ENCODE measurements around the gene MSMP.

DNA sequence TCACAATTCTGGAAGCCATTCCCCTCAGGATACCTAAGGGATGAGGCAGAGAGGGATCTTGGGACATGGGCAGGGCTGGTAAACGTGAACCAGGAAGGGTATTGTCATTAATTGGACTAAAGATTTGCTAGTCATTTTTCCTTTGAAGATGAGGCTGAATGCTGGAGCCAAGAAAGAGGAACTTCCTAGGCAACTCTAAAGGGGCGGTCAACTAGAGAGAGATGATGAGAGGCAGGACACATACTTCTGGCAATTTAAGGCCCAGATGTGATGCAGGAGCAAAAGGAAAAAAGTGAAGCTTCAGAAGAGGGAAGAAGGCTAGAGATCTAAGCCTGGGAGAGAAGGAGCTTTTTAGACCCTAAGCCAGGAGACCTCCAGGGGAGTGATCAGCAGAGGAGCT is 10.6 kb downstream of the MSMP start:
- no peak for TF ChIP-seq EZH2 (IDR thresholded peaks at IDR 0.05; ENCODE audit: borderline replicate concordance, control insufficient read depth, low read depth, low read length)
- TF ChIP-seq, protein P1, sequence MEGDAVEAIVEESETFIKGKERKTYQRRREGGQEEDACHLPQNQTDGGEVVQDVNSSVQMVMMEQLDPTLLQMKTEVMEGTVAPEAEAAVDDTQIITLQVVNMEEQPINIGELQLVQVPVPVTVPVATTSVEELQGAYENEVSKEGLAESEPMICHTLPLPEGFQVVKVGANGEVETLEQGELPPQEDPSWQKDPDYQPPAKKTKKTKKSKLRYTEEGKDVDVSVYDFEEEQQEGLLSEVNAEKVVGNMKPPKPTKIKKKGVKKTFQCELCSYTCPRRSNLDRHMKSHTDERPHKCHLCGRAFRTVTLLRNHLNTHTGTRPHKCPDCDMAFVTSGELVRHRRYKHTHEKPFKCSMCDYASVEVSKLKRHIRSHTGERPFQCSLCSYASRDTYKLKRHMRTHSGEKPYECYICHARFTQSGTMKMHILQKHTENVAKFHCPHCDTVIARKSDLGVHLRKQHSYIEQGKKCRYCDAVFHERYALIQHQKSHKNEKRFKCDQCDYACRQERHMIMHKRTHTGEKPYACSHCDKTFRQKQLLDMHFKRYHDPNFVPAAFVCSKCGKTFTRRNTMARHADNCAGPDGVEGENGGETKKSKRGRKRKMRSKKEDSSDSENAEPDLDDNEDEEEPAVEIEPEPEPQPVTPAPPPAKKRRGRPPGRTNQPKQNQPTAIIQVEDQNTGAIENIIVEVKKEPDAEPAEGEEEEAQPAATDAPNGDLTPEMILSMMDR (IDR thresholded peaks at IDR 0.05 in 2 of 3, conservative IDR thresholded peaks at IDR 0.05 in 1 of 3; ENCODE audit: control insufficient read depth in 2 of 3, extremely low read depth in 1 of 3, insufficient read depth in 1 of 3, low read depth in 3 of 3, low read length in 3 of 3), result no peak
- no peak for TF ChIP-seq ZNF274 (IDR thresholded peaks at IDR 0.05; ENCODE audit: insufficient read depth, insufficient read length)
- TF ChIP-seq RAD21 (IDR thresholded peaks at IDR 0.05; ENCODE audit: insufficient read depth, low read depth, low read length), result no peak
- no peak for TF ChIP-seq POLR2A (IDR thresholded peaks at IDR 0.05; ENCODE audit: low read depth, low read length)
- TF ChIP-seq JUNB (IDR thresholded peaks at IDR 0.05), result no peak
- no peak for TF ChIP-seq TAF1 (IDR thresholded peaks at IDR 0.05; ENCODE audit: borderline replicate concordance, low read depth, low read length)
- TF ChIP-seq ZZZ3 (IDR thresholded peaks at IDR 0.05; ENCODE audit: control insufficient read depth, insufficient read length, low read depth), result no peak
- no peak for TF ChIP-seq ZNF687 (IDR thresholded peaks at IDR 0.05)
- TF ChIP-seq ZBED1 (IDR thresholded peaks at IDR 0.05; ENCODE audit: borderline replicate concordance), result no peak

All from GM12878 (cell line).